AG09319 (cell line): Measurements from ENCODE around the gene MMP10.

Source experiments
- DNase-seq: peaks from one replicate; pipeline ENCODE4 v3.0.0-alpha.2; 2010; ENCODE audit warnings: low read depth; ENCODE audit errors: extremely low read depth
- CTCF ChIP-seq: IDR thresholded peaks from 2 replicates; pipeline ENCODE4 v1.5.1; 2011; ENCODE audit warnings: low read depth, mild to moderate bottlenecking, inconsistent platforms, low read length, moderate library complexity

Gene MMP10

GRCh38 chr11:102724904-102725500, 55.4 kb downstream of the MMP10 start, which contains the start of gene MMP8:
TSS of gene MMP8 (minus strand) at chr11:102724954. CDS start at chr11:102724855, 99 bp downstream.
- TF ChIP-seq CTCF = no peak
- DNase-seq = no peak

- DNase-seq = no peak
- no peak for TF ChIP-seq CTCF
Observed at GRCh38 chr11:102722821-102723220, 57.6 kb downstream of the MMP10 start.
